ENCODE measurements around the gene MRPL1.
"Not testable (repeated sequence)": the region's sequence is repeated elsewhere in the genome, so short reads cannot be mapped to it uniquely, and the experiment has no call there.

The MRPL1 gene

GRCh38 chr4:77852892-77853495 is 9.6 kb upstream of the MRPL1 start:
- DNase-seq: no peak

GRCh38 chr4:77854431-77855111 is 8.1 kb upstream of the MRPL1 start:
- no peak for DNase-seq

GRCh38 chr4:77856152-77856551 is 6.5 kb upstream of the MRPL1 start:
- no peak for DNase-seq

- no peak for DNase-seq
Observed at GRCh38 chr4:77859256-77859655, 3.4 kb upstream of the MRPL1 start.

GRCh38 chr4:77861495-77861894 is 1.1 kb upstream of the MRPL1 start:
- no peak for DNase-seq

GRCh38 chr4:77863341-77863740 is 711 bp downstream of the MRPL1 start:
- not testable (repeated sequence) for DNase-seq

- peak; percentile 37 for DNase-seq
Observed at GRCh38 chr4:77865259-77865658, 2.6 kb downstream of the MRPL1 start.

GRCh38 chr4:77872723-77873445 is 10.3 kb downstream of the MRPL1 start:
- DNase-seq: no peak

GRCh38 chr4:77877167-77877566 is 14.5 kb downstream of the MRPL1 start:
- DNase-seq: no peak

- no peak for DNase-seq
Observed at GRCh38 chr4:77877771-77878565, 15.3 kb downstream of the MRPL1 start.

- DNase-seq: no peak
Observed at GRCh38 chr4:77880784-77881183, 18.2 kb downstream of the MRPL1 start.

- no peak for DNase-seq
Observed at GRCh38 chr4:77881460-77882295, 19.0 kb downstream of the MRPL1 start.

- DNase-seq: no peak
Observed at GRCh38 chr4:77893451-77893850, 30.8 kb downstream of the MRPL1 start.

- no peak for DNase-seq
Observed at GRCh38 chr4:77899607-77900006, 37.0 kb downstream of the MRPL1 start.

GRCh38 chr4:77903186-77903585 is 40.6 kb downstream of the MRPL1 start:
- DNase-seq: no peak

GRCh38 chr4:77905651-77906263 is 43.1 kb downstream of the MRPL1 start:
- no peak for DNase-seq

GRCh38 chr4:77910676-77911075 is 48.0 kb downstream of the MRPL1 start:
- no peak for DNase-seq

GRCh38 chr4:77911091-77911490 is 48.5 kb downstream of the MRPL1 start:
- no peak for DNase-seq

GRCh38 chr4:77911842-77912450 is 49.3 kb downstream of the MRPL1 start:
- DNase-seq: no peak

- no peak for DNase-seq
Observed at GRCh38 chr4:77913348-77913747, 50.7 kb downstream of the MRPL1 start.

GRCh38 chr4:77917075-77917474 is 54.4 kb downstream of the MRPL1 start:
- DNase-seq: peak; percentile 51

GRCh38 chr4:77917601-77918000 is 55.0 kb downstream of the MRPL1 start:
- DNase-seq: no peak

Measured in NCI-H510A (cell line).